ENCODE results near the gene ATF2. TPM values are rescaled to one million over a fixed set of nuclear protein-coding genes. Genes with fewer than 3 reads are reported as not detected.

The ATF2 gene
- total and polyA plus RNA-seq, 2 of the 13 experiments (the other 11 are each of a cell fraction or from before 2014, with no cell fraction given) = 91.6 to 95.1 TPM

DNA sequence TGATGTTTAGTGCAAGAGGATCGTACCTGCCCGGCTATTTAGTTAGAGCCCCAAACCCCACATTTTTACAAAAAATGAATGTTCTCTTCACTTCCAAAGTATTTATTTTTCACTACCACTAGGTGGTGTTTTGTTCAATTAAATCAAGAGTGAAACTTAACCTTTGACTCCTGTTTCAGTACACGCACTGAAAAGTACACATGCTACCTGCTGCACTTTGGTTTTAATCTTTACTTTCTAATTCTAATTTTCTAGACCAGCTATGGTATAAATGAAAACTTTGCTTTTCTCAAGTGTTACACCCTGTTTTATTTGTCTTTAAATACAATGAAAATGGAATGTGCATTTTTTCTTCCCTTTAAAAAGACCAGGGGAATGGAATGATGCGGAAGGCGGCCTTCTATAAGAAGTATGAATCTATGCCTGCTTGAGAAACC is 131.4 kb downstream of the ATF2 start (continued):
- no peak for TF ChIP-seq SMYD3 (CRISPR knock-in tag; IDR thresholded peaks at IDR 0.05)
- no peak for TF ChIP-seq TCF7 (IDR thresholded peaks at IDR 0.05; ENCODE audit: low read depth)
- TF ChIP-seq, protein P1, sequence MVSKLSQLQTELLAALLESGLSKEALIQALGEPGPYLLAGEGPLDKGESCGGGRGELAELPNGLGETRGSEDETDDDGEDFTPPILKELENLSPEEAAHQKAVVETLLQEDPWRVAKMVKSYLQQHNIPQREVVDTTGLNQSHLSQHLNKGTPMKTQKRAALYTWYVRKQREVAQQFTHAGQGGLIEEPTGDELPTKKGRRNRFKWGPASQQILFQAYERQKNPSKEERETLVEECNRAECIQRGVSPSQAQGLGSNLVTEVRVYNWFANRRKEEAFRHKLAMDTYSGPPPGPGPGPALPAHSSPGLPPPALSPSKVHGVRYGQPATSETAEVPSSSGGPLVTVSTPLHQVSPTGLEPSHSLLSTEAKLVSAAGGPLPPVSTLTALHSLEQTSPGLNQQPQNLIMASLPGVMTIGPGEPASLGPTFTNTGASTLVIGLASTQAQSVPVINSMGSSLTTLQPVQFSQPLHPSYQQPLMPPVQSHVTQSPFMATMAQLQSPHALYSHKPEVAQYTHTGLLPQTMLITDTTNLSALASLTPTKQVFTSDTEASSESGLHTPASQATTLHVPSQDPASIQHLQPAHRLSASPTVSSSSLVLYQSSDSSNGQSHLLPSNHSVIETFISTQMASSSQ (IDR thresholded peaks at IDR 0.05; ENCODE audit: low read depth) = no peak
- TF ChIP-seq, protein P1 (CRISPR knock-in tag; IDR thresholded peaks at IDR 0.05; ENCODE audit: borderline replicate concordance) = 0 out of 2 replicates have a peak, but pooled peaks have one; percentile 18
- TF ChIP-seq, protein P2, sequence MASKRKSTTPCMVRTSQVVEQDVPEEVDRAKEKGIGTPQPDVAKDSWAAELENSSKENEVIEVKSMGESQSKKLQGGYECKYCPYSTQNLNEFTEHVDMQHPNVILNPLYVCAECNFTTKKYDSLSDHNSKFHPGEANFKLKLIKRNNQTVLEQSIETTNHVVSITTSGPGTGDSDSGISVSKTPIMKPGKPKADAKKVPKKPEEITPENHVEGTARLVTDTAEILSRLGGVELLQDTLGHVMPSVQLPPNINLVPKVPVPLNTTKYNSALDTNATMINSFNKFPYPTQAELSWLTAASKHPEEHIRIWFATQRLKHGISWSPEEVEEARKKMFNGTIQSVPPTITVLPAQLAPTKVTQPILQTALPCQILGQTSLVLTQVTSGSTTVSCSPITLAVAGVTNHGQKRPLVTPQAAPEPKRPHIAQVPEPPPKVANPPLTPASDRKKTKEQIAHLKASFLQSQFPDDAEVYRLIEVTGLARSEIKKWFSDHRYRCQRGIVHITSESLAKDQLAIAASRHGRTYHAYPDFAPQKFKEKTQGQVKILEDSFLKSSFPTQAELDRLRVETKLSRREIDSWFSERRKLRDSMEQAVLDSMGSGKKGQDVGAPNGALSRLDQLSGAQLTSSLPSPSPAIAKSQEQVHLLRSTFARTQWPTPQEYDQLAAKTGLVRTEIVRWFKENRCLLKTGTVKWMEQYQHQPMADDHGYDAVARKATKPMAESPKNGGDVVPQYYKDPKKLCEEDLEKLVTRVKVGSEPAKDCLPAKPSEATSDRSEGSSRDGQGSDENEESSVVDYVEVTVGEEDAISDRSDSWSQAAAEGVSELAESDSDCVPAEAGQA (IDR thresholded peaks at IDR 0.05; ENCODE audit: low read depth) = no peak
- TF ChIP-seq, protein P2 (CRISPR knock-in tag; IDR thresholded peaks at IDR 0.05; ENCODE audit: borderline replicate concordance) = no peak
- TF ChIP-seq FOXA1 (IDR thresholded peaks at IDR 0.05) = no peak
- peak; percentile 88 for TF ChIP-seq FOXA1 (CRISPR knock-in tag; IDR thresholded peaks at IDR 0.05)
- peak; percentile 89 for TF ChIP-seq NR2F2 (IDR thresholded peaks at IDR 0.05; ENCODE audit: borderline replicate concordance, low read depth)
- TF ChIP-seq SAP130 (CRISPR knock-in tag; IDR thresholded peaks at IDR 0.05; ENCODE audit: low read depth) = peak; percentile 59
- TF ChIP-seq ZNF878 (CRISPR knock-in tag; IDR thresholded peaks at IDR 0.05) = 0 out of 2 replicates have a peak, but pooled peaks have one; percentile 24
- peak; percentile 17; the same call in 1 of the 2 replicates for TF ChIP-seq HMG20A (CRISPR knock-in tag; IDR thresholded peaks at IDR 0.05; ENCODE audit: borderline replicate concordance)
- peak; percentile 73 for TF ChIP-seq THAP11 (CRISPR knock-in tag; IDR thresholded peaks at IDR 0.05)
- TF ChIP-seq ZNF235 (CRISPR knock-in tag; IDR thresholded peaks at IDR 0.05; ENCODE audit: borderline replicate concordance) = no peak
- 0 out of 2 replicates have a peak, but pooled peaks have one; percentile 18 for TF ChIP-seq POGZ (CRISPR knock-in tag; IDR thresholded peaks at IDR 0.05)
- no peak for TF ChIP-seq ATM (IDR thresholded peaks at IDR 0.05; ENCODE audit: borderline replicate concordance)
- TF ChIP-seq, protein P3, sequence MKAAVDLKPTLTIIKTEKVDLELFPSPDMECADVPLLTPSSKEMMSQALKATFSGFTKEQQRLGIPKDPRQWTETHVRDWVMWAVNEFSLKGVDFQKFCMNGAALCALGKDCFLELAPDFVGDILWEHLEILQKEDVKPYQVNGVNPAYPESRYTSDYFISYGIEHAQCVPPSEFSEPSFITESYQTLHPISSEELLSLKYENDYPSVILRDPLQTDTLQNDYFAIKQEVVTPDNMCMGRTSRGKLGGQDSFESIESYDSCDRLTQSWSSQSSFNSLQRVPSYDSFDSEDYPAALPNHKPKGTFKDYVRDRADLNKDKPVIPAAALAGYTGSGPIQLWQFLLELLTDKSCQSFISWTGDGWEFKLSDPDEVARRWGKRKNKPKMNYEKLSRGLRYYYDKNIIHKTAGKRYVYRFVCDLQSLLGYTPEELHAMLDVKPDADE (CRISPR knock-in tag; IDR thresholded peaks at IDR 0.05) = no peak
- TF ChIP-seq, protein P4, sequence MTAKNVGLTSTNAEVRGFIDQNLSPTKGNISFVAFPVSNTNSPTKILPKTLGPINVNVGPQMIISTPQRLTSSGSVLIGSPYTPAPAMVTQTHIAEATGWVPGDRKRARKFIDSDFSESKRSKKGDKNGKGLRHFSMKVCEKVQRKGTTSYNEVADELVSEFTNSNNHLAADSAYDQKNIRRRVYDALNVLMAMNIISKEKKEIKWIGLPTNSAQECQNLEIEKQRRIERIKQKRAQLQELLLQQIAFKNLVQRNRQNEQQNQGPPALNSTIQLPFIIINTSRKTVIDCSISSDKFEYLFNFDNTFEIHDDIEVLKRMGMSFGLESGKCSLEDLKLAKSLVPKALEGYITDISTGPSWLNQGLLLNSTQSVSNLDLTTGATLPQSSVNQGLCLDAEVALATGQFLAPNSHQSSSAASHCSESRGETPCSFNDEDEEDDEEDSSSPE (CRISPR knock-in tag; IDR thresholded peaks at IDR 0.05) = peak; percentile 31; the same call in 1 of the 2 replicates
- TF ChIP-seq ESRRA (CRISPR knock-in tag; IDR thresholded peaks at IDR 0.05; ENCODE audit: low read depth) = 0 out of 2 replicates have a peak, but pooled peaks have one; percentile 57
- 0 out of 2 replicates have a peak, but pooled peaks have one; percentile 49 for TF ChIP-seq ISL2 (CRISPR knock-in tag; IDR thresholded peaks at IDR 0.05)

Data from HepG2 (cell line).